ENCODE data around the gene ZMYM4.
A peak's percentile ranks its signal among the peaks of the same experiment; 100 is the strongest.
"Not testable (repeated sequence)": the region's sequence is repeated elsewhere in the genome, so short reads cannot be mapped to it uniquely, and the experiment has no call there.

The ZMYM4 gene

GRCh38 chr1:35326246-35326866 is 57.8 kb downstream of the ZMYM4 start:
- no peak for DNase-seq (ENCODE audit: low spot score)

- DNase-seq (ENCODE audit: low spot score), result not testable (repeated sequence)
Measured at GRCh38 chr1:35331618-35332017, 63.1 kb downstream of the ZMYM4 start.

DNA sequence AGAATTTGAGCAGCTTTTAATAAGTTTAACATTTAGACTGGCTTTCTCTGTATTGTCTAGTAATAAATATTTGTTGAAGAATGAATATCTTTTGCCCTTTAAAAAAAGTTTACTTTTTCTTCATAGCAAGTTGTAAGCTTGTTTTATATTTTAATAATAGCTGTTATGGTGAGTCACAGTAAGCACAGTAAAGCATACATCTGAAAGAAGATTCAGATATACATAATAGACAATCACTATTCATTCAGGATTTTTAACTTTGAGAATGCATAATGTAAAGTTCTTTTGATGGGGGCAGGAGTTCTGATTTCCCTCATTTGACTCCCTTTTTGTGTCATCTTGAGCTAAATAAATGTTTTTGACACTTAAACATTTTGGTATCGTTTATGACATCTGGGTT is 66.0 kb downstream of the ZMYM4 start:
- no peak for DNase-seq (ENCODE audit: low spot score)

DNA sequence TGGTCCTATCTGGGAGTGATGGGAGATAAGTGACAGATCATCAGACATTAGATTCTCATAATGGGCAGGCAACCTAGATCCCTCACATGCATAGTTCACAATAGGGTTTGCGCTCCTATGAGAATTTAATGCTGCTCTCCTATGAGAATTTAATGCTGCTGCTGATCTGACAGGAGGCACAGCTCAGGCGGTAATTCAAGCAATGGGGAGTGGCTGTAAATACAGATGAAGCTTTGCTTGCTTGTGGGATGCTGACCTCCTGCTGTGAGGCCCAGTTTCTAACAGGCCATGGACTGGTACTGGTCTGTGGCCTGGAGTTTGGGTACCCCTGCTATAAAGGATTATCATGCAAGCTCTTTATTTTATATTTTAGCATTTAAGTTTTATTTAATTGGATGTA is 72.0 kb downstream of the ZMYM4 start:
- DNase-seq (ENCODE audit: low spot score), result no peak

GRCh38 chr1:35345439-35345981 is 77.0 kb downstream of the ZMYM4 start:
- peak; percentile 20 for DNase-seq (ENCODE audit: low spot score)

DNA sequence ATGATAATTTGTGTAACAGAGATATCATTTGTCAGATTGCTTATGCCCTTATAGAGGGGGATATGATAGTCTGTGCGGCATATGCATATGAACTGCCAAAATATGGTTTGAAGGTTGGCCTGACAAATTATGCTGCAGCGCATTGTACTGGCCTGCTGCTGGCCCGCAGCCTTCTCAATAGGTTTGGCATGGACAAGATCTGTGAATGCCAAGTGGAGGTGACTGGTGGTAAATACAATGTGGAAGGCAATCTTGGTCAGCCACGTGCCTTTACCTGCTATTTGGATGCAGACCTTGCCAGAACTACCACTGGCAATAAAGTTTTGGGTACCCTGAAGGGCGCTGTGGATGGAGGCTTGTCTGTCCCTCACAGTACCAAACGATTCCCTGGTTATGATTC is 82.4 kb downstream of the ZMYM4 start:
- no peak for DNase-seq (ENCODE audit: low spot score)

DNA sequence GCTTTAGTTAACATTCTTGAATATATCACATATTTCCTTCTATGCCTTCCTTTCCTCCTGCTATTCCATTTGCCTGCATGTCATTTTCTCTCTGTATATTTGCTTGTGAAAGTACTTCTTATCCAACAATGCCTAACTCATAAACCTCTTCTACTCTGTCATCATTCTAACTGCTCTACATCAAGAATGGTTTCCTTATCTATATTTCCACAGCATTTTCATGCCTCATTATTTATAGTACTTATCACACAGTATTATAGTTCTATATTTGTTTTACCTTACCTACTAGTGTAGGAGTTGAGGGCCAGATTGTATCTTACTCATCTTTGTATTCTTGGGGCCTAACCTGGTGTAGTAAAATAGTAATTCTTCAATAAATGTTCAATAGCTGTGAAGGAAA is 91.5 kb downstream of the ZMYM4 start:
- DNase-seq (ENCODE audit: low spot score), result no peak

- DNase-seq (ENCODE audit: low spot score), result no peak
Measured at GRCh38 chr1:35361638-35362037, 93.1 kb downstream of the ZMYM4 start.

DNA sequence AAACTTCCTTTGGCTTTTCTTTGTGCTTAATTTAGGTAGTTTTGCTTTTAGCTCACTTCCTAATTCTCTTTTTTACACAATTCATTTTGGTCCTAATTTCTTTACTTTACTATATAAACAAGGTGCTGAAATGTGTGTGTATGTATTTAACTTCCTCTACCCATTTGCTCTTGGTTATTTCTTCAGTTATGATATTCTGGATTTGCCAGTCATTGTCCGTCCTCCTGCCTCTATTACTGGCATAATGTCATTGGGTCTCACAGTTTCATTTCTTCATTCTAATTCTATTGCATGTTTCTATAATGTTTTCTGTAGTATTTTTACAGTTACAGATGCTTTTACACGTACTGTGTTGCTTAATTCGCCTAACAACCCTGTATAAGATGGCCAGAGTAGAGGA is 96.2 kb downstream of the ZMYM4 start:
- no peak for DNase-seq (ENCODE audit: low spot score)

GRCh38 chr1:35367914-35368313 is 99.4 kb downstream of the ZMYM4 start:
- no peak for DNase-seq (ENCODE audit: low spot score)

- no peak for DNase-seq (ENCODE audit: low spot score)
Measured at GRCh38 chr1:35369922-35370671, 101.6 kb downstream of the ZMYM4 start.

DNA sequence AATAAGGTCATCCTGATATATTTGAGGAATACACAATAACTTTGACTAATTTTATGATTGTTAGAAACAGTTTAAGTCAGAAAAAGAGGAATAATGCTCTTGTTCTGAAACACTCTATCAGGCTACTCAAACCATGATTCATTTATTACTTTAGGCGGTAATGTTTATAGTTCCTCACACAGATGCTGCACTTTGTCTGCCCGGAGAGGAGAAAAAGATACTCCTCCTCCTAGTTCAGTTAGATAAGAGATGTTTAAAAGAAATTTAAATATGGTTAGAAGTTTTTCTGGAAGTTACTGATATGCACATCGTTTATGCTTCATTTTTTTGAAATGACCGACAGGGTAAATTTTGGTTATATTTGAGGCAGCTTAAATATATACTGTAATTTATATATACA is 103.0 kb downstream of the ZMYM4 start:
- DNase-seq (ENCODE audit: low spot score), result no peak

DNA sequence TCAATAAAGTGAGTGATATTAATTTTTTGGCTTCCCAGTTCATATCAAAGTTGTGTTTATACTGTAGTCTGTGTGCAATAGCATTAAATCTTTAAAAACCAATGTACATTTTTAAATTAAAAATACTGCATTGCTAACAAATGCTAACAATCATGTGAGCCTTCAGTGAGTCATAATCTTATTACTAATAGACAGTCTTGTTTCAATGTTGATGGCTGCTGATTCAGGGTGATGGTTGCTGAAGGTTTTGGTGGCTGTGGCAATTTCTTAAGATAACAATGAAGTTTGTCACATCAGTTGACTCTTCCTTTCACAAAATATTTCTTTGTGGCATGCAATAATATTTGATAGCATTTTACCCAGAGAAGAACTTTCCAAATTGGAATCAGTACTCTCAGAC is 109.0 kb downstream of the ZMYM4 start:
- no peak for DNase-seq (ENCODE audit: low spot score)

DNA sequence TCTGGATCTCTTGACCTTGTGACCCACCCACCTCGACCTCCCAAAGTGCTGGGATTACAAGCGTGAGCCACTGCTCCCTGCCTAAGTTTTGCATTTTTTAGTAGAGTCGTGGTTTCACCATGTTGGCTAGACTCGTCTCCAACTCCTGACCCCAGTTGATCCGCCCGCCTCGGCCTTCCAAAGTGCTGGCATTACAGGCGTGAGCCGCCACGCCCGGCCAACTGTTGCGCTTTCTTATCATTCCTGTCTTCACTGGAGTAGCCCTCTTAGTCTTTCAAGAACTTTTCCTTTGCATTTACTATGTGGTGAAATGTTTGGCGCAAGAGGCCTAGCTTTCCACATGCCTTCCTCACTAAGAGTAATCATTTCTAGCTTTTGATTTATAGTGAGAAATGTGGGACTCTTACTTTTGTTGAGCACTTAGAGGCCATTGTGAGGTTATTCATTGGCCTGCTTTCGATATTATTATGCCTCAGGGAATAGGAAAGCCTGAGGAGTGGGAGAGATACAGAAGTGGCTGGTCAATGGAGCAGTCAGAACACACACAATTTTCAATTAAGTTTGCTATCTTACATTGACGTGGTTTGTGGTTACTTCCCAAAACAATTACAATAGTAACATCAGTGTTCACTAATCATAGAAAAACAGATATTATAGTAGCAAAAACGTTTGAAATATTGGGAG is 111.0 kb downstream of the ZMYM4 start:
- no peak for DNase-seq (ENCODE audit: low spot score)

DNA sequence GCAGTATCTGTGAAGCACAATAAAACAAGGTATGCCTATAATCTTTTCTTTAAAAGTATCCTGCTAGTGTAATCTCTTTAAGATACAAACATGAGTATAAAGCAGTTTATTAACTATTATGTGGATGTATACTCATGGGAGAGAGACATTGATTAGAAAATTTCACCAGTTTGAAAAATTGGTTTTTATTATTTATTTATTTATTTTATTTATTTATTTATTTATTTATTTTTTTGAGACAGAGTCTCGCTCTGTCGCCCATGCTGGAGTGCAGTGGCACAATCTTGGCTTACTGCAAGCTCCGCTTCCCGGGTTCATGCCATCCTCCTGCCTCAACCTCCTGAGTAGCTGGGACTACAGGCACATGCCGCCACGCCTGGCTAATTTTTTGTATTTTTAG is 111.6 kb downstream of the ZMYM4 start:
- DNase-seq (ENCODE audit: low spot score), result not testable (repeated sequence)

- DNase-seq (ENCODE audit: low spot score), result no peak
Measured at GRCh38 chr1:35382107-35382506, 113.6 kb downstream of the ZMYM4 start.

DNA sequence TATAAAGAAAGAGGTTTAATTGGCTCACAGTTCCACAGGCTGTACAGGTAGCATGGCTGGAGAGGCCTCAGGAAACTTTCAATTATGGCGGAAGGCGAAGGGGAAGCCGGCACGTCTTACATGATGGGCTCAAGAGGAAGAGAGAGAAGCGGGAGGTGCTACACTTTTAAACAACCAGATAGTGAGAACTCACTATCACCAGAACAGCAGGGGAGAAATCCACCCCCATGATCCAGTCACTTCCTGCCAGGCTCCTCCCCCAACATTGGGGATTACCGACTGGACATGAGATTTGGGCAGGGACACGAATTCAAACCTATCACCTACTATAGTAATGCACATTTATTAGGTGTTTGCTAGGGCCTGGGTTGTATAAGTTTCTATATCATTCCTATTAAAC is 117.8 kb downstream of the ZMYM4 start:
- no peak for DNase-seq (ENCODE audit: low spot score)

- no peak for DNase-seq (ENCODE audit: low spot score)
Measured at GRCh38 chr1:35386959-35387358, 118.5 kb downstream of the ZMYM4 start.

- DNase-seq (ENCODE audit: low spot score), result no peak
Measured at GRCh38 chr1:35390600-35391494, 122.3 kb downstream of the ZMYM4 start.

DNA sequence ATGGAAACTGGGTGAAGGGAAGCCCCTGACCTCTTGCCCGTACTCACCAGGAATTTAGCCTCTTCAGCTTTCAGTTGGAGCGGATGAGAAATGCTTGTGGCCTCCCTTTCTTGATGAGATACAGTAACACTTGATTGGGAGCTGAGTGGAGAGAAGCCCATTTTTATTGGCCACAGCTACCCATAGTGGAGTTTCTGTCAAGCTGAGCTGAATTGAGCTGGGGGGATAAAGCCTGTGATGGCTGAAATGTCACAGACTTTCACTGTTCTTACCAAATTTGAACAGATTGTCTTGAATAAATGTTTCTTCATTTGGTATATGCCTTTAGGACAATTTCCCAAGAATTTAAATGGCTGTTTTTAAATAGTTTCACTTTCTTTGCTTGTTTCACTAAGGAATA is 125.9 kb downstream of the ZMYM4 start:
- no peak for DNase-seq (ENCODE audit: low spot score)

DNA sequence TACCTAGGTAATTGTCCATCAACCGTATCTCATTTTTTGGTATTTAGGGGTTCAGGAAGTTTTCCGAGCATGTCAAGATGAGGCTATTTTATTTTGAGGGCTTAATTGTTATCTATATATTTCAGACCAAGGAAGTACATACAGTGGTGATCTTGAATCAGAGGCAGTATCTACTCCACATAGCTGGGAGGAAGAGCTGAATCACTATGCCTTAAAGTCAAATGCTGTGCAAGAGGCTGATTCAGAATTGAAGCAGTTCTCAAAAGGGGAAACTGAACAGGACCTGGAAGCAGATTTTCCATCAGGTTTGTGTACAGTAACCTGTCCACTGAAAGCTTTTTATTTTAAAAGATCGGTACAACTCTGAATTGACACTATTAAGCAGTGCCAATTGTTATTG is 130.2 kb downstream of the ZMYM4 start:
- no peak for DNase-seq (ENCODE audit: low spot score)

DNA sequence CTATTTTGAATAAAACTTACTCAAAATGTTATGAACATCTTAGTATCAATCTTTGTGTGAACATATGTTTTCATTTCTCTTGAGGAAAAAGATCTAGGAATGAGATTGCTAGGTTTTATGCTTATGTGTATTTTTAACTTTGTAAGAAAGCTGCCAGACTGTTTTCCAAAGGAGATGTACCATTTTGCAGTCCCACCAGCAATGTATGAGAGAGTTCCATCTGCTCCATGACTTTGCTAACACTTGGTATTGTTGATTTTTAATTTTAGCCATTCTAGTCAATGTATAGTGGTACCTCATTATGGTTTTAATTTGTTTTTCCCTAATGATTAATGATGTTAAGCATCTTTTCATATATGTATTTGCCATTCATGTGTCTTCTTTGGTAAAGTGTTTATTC is 132.5 kb downstream of the ZMYM4 start:
- DNase-seq (ENCODE audit: low spot score), result no peak
